Limb (tissue), 2 donors: Measurements from ENCODE around the gene CERS3.

Source experiments
- DNase-seq, 2 donors: peaks; one replicate each; pipeline ENCODE4 v3.0.0-alpha.2; 2016; ENCODE audit errors: extremely low spot score in 2 of 2

The CERS3 gene

DNA sequence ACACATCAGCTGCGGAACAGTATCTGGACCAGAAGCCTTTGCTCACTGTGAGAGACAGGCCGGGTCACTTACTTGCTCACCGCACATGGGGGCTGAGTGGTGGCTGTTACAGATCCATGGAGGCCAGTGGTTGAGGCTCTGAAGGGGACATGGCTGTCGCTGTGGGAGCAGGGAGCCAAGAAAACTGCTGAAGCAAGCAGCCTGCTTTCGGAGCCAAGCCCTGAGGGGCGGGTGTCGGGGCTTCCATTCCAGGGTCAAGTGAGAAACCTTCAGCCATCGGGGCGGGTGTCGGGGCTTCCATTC, 144.7 kb downstream of the CERS3 start:
- DNase-seq, result no peak

- DNase-seq, result no peak
Measured at GRCh38 chr15:100383302-100384107, 145.2 kb downstream of the CERS3 start.

- no peak for DNase-seq
Measured at GRCh38 chr15:100373942-100374341, 154.8 kb downstream of the CERS3 start.

DNA sequence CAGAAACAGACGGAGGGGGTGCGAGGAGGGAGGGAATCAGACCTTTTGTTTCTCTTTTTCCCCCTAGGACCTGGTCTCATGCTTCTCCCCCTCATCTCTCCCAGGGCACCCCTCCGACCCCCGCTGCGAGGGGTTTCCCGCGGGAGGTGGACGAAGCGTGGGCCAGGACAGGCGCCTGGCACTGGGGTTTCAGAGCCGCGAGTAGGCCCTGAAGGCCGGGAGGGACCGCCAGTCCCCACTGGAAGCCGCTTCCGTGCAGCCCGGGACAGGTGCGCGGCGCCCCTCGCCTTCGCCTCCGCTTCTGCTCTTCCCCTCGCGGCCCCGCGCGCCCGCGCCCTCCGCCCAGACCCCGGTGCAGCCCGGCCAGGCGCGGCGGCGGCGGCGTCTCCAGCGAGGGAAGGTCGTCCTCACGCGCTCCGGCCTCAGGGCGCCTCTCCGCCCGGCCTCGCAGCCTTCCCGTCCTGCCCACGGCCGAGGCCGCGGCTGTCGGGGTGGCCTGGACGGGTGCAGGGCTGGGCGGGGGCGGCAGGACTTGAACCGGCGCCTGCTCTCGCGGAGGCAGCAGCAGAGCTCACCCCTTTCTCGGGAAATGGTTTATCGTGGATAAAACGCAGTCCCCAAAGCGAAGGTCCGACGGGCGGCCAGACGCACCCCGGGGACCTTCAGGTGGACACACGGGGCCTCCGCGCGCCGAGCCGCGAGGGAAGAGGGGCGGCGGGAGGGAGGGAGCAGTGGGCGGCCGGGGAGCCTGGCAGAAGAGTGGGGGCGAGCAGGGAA, 155.4 kb downstream of the CERS3 start:
- DNase-seq, result peak in 1 of 2 donors; percentile 43

GRCh38 chr15:100372739-100373119, 156.0 kb downstream of the CERS3 start:
- DNase-seq, result no peak

DNA sequence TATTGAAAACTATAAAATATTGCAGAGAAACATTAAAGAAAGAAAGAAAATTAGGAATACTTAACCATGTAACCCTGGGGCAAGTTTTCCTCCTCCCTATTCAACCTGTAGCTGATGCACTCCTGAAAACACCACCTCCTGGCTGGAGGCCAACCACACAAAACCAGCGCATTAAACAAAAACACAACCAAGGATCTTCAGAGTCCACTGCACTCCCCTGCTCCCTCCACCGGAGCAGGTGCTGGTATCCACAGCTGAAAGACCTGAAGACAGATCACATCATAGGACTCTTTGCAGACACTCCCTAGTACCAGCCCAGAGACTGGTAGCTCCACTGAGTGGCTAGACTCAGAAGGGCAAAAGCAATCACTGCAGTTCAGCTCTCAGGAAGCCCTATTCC, 173.4 kb downstream of the CERS3 start:
- DNase-seq, result no peak

GRCh38 chr15:100353449-100353848, 175.3 kb downstream of the CERS3 start:
- DNase-seq, result no peak

DNA sequence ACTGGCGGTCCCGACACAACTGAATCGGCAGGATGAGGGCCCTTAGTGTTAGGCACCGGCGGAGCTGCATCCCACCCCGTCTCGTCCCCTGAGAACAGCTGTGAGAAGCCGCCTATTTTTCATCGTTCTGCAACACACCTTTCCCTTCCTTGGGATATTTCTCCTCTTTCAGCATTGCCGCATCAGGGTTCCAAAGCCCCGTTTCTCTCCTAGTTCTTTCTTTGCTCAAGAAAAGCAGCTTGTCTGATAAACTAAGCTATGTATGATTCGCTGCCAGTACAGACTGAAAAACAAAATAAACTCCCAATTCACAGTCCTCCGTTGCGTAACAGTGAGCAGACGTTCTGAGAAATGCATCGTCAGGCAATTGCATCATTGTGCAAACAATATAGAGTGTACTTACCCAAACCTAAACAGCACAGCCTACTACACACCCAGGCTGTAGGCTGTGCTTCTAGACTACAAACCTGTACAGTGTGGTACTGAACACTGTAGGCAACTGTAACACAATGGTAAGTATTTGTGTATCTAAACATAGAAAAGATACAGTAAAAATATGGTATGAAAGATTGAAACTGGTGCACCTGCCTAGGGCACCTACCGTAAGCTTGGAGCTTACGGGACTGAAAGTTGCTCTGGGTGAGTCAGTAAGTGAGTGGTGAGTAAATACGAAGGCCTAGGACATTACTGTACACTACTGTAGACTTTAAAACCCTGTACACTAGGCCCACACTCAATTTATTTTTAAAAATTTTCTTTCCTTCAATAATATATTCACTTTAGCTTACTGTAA, 178.1 kb downstream of the CERS3 start:
- no peak for DNase-seq
